Astrocyte (in vitro differentiated cells and primary cell): ENCODE measurements around the gene UCP2.

Source experiments
- CTCF ChIP-seq: IDR thresholded peaks from 2 replicates; pipeline ENCODE4 v1.5.1; 2011; ENCODE audit warnings: low read depth, mild to moderate bottlenecking, inconsistent platforms, low read length, moderate library complexity; ENCODE audit not compliant: insufficient read depth
- EZH2 ChIP-seq: IDR thresholded peaks from 2 replicates; pipeline ENCODE4 v1.6.1; 2012; ENCODE audit warnings: mild to moderate bottlenecking, low read length, inconsistent platforms; ENCODE audit not compliant: insufficient read depth

GRCh38 chr11:73949246-73949645 is 33.4 kb downstream of the UCP2 start:
- TF ChIP-seq CTCF: no peak
- TF ChIP-seq EZH2: no peak
